ENCODE measurements around the gene C19orf38.
"Not testable (repeated sequence)": the region's sequence is repeated elsewhere in the genome, so short reads cannot be mapped to it uniquely, and the experiment has no call there.

Gene C19orf38

DNA sequence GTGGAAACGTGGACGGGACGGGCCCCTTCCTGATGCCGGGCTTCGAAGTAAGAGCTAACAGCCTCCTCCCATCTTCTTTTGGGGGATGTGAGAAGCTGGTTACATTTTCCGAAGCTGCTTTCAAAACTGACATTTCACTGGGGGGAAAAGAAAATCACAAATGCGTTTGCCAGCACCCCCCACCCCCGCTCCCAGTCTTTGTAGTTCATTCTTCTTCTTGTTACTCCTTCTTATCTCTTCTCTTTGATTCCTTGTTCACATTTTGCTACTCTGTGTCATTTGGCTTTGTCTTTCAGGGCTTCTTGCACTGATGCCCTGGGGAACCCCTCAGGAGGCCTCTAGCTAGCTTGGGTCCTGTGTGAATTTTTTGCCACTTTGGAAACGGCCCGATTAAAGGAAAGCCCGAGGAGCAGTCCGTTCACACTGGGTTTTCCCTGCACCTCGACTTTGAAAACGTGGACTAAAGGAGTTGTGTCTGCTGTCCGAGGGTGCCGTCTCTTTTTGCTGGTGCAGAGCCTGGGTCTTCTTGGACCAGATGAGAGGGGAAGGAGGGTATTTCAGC, 24.4 kb downstream of the C19orf38 start:
- peak overlapping the region; percentile 90 for H3K4me3 Mint-ChIP-seq
- H3K36me3 Mint-ChIP-seq (ENCODE audit: low read depth) = peaks cover 7% of the 10 kb centered on the region
- TF ChIP-seq, protein P1, sequence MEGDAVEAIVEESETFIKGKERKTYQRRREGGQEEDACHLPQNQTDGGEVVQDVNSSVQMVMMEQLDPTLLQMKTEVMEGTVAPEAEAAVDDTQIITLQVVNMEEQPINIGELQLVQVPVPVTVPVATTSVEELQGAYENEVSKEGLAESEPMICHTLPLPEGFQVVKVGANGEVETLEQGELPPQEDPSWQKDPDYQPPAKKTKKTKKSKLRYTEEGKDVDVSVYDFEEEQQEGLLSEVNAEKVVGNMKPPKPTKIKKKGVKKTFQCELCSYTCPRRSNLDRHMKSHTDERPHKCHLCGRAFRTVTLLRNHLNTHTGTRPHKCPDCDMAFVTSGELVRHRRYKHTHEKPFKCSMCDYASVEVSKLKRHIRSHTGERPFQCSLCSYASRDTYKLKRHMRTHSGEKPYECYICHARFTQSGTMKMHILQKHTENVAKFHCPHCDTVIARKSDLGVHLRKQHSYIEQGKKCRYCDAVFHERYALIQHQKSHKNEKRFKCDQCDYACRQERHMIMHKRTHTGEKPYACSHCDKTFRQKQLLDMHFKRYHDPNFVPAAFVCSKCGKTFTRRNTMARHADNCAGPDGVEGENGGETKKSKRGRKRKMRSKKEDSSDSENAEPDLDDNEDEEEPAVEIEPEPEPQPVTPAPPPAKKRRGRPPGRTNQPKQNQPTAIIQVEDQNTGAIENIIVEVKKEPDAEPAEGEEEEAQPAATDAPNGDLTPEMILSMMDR (IDR thresholded peaks at IDR 0.05) = no peak
- H3K27me3 Mint-ChIP-seq (ENCODE audit: low read depth, poor library complexity) = peaks cover 2% of the 10 kb centered on the region
- H3K9me3 Mint-ChIP-seq = no peaks in the 10 kb centered on the region
- H3K27ac Mint-ChIP-seq = peak overlapping the region; percentile 90
- no peak for DNase-seq
- peaks cover 55% of the 10 kb centered on the region for H3K4me1 Mint-ChIP-seq

DNA sequence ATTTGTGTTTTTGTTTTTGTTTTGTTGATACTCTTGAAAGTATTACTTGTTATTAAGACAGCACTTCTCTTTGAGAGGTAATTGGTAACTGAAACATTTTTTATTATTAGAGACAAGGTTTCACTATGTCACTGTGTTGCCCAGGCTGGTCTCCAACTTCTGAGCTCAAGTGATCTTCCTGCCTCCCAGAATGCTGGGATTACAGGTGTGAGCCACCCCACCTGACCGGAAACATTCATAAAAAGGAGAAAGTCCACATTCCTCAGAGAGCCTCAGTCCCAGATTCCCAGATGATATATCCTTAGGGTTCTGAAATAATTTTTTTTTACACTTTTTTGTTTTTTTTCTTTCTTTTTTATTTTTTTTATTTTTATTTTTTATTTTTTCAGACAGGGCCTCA, 25.8 kb downstream of the C19orf38 start:
- Mint-ChIP-seq H3K36me3 (ENCODE audit: low read depth) (peaks cover 7% of the 10 kb centered on the region), H3K27me3 (ENCODE audit: low read depth, poor library complexity) (peaks cover 2% of the 10 kb centered on the region), H3K27ac (peak overlapping the region; percentile 54), H3K4me1 (peaks cover 63% of the 10 kb centered on the region), H3K9me3 (no peaks in the 10 kb centered on the region), H3K4me3 (peak overlapping the region; percentile 70)
- TF ChIP-seq, protein P1 (IDR thresholded peaks at IDR 0.05) = no peak
- no peak for DNase-seq

DNA sequence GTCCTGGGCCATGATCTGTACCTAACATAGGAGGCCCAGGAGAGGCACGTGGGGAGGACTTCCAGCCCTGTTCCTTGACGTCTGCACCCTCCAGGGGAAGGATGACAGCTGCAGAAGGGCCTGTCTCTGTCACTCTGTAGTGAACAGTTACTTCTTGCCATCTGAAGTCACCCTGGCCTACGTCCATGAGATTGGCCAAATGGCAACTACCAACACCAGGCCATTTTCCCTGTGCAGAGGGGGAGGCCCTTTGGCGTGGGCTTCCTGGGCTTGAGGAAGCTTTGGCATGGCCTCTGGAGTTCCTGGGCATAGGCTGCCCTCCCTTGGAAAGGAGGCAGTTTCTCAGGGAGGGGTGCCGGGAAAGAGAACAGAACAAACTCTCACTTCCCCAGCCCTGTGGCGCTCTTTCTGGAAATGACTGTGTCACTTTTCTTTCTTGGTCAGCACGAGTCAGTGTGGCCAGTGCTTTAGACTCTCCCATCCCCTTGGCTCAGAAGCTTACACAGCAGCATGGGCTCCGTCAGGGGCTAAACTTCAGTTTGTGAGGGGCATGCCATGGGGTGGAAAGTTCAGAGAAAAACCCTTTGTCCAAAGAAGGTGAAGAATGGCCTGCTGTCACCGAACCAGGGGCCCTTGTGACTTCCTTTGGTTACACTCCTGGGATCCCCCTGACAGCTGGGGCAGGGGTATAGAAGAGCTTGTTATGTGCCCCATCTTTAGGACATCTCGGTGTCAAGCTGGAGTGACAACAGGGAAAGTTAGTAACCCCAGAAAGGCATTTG, 28.4 kb downstream of the C19orf38 start:
- TF ChIP-seq, protein P1 (IDR thresholded peaks at IDR 0.05) = no peak
- peak overlapping the region; percentile 97 for H3K27ac Mint-ChIP-seq
- no peak for DNase-seq

DNA sequence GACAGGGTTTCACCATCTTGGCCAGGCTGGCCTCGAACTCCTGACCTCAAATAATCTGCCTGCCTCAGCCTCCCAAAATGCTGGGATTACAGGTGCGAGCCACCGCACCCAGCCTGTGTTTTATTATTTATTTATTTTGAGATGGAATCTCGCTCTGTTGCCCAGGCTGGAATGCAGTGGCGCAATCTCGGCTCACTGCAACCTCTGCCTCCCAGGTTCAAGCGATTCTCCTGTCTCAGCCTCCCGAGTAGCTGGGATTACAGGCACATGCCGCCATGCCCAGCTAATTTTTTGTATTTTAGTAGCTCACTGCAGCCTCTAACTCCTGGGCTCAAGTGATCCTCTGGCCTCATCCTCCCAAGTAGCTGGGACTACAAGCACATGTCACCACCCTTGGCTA, 29.4 kb downstream of the C19orf38 start:
- peaks cover 82% of the 10 kb centered on the region for H3K4me1 Mint-ChIP-seq
- H3K9me3 Mint-ChIP-seq; H3K27me3 Mint-ChIP-seq (ENCODE audit: low read depth, poor library complexity); H3K36me3 Mint-ChIP-seq (ENCODE audit: low read depth); H3K4me3 Mint-ChIP-seq; DNase-seq: not testable (repeated sequence)
- peak overlapping the region; percentile 95 for H3K27ac Mint-ChIP-seq

More for the DNA sequence above, 28.4 kb downstream of the C19orf38 start:
- peaks cover 7% of the 10 kb centered on the region for H3K36me3 Mint-ChIP-seq (ENCODE audit: low read depth)
- H3K27me3 Mint-ChIP-seq (ENCODE audit: low read depth, poor library complexity) = peaks cover 3% of the 10 kb centered on the region
- no peak overlapping the region for H3K4me3 Mint-ChIP-seq
- no peaks in the 10 kb centered on the region for H3K9me3 Mint-ChIP-seq
- peaks cover 76% of the 10 kb centered on the region for H3K4me1 Mint-ChIP-seq

- Mint-ChIP-seq H3K4me1 (peaks cover 82% of the 10 kb centered on the region), H3K4me3 (no peak overlapping the region), H3K27me3 (ENCODE audit: low read depth, poor library complexity) (peaks cover 3% of the 10 kb centered on the region)
Measured at GRCh38 chr19:10878253-10878652, 30.0 kb downstream of the C19orf38 start.

GRCh38 chr19:10881403-10882107, 33.3 kb downstream of the C19orf38 start:
- TF ChIP-seq, protein P1 (IDR thresholded peaks at IDR 0.05) = no peak
- no peaks in the 10 kb centered on the region for H3K36me3 Mint-ChIP-seq (ENCODE audit: low read depth)
- peak overlapping the region; percentile 71 for H3K4me3 Mint-ChIP-seq
- H3K27me3 Mint-ChIP-seq (ENCODE audit: low read depth, poor library complexity) = peaks cover 3% of the 10 kb centered on the region
- H3K9me3 Mint-ChIP-seq = no peaks in the 10 kb centered on the region
- DNase-seq = peak; percentile 77
- peaks cover 79% of the 10 kb centered on the region for H3K4me1 Mint-ChIP-seq
- peak overlapping the region; percentile 98 for H3K27ac Mint-ChIP-seq

More at GRCh38 chr19:10878253-10878652, 30.0 kb downstream of the C19orf38 start:
- no peak for DNase-seq
- Mint-ChIP-seq H3K36me3 (ENCODE audit: low read depth) (peaks cover 7% of the 10 kb centered on the region), H3K9me3 (no peaks in the 10 kb centered on the region), H3K27ac (peak overlapping the region; percentile 95)
- TF ChIP-seq, protein P1 (IDR thresholded peaks at IDR 0.05) = no peak
